Central memory CD4-positive, alpha-beta T cell (primary cell): ENCODE measurements around the gene SDCCAG8.

Source experiments
- DNase-seq: peaks from one replicate; pipeline ENCODE4 v3.0.0; 2022

Gene SDCCAG8

GRCh38 chr1:243341074-243341473, 85.2 kb downstream of the SDCCAG8 start:
- DNase-seq, result no peak

DNA sequence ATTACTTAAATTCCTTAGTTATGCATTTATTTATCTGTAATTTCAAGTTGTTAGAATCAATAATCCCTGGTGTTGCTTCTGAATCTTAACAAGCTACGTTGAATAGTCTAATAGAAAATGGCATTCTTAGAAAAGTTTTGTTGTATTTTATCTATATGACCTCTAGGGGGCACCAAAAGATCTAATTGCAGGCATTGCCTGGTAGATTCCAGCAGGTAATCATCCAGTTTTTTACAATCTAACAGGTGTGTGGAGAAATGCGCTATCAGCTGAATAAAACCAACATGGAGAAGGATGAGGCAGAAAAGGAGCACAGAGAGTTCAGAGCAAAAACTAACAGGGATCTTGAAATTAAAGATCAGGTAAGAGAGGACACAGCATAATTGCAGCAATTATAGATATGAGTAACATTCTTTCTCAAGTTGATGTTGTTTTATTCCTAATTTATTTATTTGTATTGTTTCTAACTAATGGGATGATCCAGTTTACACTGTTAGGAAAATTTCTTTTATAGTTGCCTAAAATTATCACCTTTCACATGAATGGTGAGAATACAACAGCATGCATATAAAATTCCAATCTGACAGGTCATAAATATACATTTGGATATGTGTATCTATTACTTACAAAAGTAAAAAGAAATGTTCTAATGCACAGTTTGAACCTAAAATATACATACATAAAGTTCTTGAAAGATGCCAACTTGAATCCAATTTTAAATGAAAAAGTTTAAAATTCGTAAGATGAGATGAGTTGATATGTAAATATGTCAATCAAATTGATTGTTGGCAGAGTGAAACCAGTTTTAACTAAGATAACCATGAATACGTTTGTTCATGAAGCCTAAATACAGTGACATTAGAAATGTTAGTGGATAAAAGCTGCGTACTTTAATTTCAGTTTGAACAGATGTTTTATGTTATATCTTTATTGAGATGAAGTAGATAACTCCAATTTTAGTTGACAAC, 88.4 kb downstream of the SDCCAG8 start:
- DNase-seq, result peak; percentile 43

DNA sequence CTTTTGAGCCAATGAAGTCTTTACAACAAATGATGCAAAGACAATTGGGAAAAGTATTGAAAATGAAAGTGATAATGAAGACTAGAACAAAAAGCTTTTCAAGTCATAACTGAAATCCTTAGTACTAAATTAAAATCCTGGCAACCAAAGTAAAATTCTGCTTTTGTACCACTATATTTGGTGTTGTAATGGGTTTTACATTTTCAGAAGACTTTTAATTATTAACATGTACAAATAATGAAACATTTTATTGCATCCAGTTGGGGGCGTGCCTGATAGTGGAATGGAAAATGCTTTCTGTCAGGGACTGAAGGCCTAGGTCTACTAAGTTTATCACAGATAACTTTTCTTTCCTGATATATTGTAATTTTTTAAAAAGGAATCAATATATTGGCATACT, 89.4 kb downstream of the SDCCAG8 start:
- DNase-seq, result no peak

GRCh38 chr1:243346016-243346415, 90.2 kb downstream of the SDCCAG8 start:
- no peak for DNase-seq

DNA sequence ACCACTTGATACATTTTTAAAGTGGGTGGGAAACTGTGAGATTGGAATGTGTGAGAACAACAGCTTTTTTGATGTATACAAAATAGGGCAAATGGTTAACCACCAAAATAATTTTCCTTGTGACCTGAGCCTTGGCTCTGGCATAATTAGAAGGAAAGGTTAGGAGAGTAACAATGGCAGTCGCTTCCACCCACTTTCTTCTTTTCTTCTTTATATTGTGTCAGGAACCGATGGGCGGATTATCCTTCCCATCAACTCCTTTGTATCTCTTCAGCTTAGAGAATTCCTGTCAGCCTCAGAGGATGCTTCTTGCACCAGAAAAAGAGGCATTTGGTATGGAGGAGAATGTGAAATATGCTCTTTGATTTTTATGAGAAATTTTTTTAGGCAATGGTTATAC, 90.6 kb downstream of the SDCCAG8 start:
- DNase-seq, result no peak

GRCh38 chr1:243348331-243348730, 92.5 kb downstream of the SDCCAG8 start:
- no peak for DNase-seq

GRCh38 chr1:243349128-243349527, 93.3 kb downstream of the SDCCAG8 start:
- DNase-seq, result no peak

DNA sequence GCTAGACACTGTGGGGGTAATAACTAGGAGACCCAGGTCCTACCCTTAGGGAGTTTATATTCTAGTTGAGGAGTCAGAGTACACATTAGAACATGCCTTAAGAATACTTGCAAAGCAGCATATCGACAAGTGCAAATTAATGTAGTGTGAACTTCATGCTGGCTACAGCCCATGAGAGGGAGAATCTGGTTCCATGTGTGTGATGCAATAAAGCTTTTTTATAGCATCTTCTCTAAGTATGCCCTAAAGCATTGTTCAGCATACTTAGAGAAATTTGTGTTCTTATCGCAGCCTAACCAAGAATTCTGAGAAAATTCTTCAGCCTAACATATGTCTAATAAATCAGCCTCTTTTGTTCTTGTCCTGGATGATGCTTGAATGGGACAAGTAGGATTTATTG, 95.5 kb downstream of the SDCCAG8 start:
- DNase-seq, result no peak

- no peak for DNase-seq
Observed at GRCh38 chr1:243354511-243355153, 98.8 kb downstream of the SDCCAG8 start.

GRCh38 chr1:243363832-243364231, 108.0 kb downstream of the SDCCAG8 start:
- no peak for DNase-seq

- no peak for DNase-seq
Observed at GRCh38 chr1:243364330-243364729, 108.5 kb downstream of the SDCCAG8 start.

- DNase-seq, result no peak
Observed at GRCh38 chr1:243364866-243365265, 109.0 kb downstream of the SDCCAG8 start.

GRCh38 chr1:243367314-243367713, 111.5 kb downstream of the SDCCAG8 start:
- DNase-seq, result no peak

DNA sequence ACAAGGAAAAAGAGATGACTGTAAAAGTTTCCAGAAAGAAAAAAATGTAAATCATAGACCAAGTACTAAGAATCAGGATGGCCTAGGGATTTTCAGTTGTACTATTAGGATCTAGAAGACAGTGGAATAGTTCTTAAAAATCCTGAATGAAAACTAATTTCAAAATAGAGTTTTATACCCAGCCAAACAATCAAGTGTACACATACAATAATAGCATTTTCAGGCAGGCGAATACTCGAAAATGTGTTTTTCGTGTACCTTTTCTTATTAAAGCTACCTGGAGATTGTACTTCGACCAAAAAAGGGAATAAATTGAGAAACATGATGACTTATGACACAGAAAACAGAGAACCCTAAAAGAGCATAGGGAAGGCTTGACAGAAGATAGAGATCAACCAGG, 118.6 kb downstream of the SDCCAG8 start:
- no peak for DNase-seq

GRCh38 chr1:243375596-243375995, 119.8 kb downstream of the SDCCAG8 start:
- DNase-seq, result no peak

GRCh38 chr1:243378669-243379068, 122.8 kb downstream of the SDCCAG8 start:
- DNase-seq, result no peak

DNA sequence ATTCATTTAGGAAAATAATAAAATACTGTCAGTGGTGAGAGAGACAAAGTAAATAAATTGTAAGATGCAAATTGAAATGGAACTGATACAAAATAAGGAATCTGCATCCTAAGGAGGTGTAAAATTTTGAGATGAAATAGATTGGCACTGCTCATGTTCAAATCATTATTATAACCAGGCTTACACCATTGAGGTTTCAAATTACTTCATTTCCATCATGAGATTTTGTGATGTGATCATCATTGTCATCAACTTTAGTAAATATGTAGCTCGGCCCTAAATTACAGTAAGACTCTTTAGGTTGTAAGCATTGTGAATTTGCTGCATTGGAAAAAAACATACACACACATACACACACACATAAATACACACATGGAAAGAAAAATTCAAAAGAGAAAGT, 123.4 kb downstream of the SDCCAG8 start:
- DNase-seq, result no peak

GRCh38 chr1:243379706-243380105, 123.9 kb downstream of the SDCCAG8 start:
- DNase-seq, result no peak

DNA sequence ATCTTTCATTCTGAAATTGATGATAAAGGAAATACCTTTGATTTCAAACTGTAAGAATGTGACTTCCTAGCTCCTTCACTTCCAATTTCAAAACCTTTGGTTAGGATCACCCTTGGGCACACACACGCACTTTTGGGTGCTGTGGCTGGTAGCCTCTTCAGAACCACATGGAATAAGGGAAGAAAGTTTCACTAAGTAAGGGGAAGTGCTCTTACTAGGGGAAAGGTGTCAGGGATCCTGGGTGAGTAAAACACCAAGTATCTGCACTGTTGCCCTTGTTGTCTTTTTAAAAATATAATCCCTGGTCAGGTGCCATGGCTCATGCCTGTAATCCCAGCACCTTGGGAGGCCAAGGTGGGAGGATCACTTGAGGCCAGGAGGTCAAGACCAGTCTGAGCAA, 132.4 kb downstream of the SDCCAG8 start:
- DNase-seq, result no peak

GRCh38 chr1:243390162-243390791, 134.4 kb downstream of the SDCCAG8 start:
- DNase-seq, result no peak

DNA sequence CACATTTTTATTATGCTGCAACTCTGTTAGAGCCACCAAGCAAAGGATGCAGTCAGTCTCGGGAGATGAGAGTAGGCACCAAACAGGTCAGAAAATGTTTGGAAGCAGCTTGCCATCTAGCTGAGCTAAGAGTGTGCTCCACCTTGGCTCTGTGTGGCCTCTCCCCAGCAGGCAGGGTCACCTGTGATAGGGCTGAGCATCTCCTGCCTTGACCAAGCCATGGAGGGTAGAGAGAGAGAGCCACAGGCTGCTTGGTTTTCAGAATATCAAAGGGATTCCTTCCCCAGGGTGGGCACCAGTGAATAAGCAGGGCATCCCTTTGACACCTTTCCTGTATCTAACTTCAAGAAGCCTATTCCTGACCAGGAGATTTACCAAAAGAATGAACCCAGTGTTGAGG, 135.5 kb downstream of the SDCCAG8 start:
- DNase-seq, result no peak

DNA sequence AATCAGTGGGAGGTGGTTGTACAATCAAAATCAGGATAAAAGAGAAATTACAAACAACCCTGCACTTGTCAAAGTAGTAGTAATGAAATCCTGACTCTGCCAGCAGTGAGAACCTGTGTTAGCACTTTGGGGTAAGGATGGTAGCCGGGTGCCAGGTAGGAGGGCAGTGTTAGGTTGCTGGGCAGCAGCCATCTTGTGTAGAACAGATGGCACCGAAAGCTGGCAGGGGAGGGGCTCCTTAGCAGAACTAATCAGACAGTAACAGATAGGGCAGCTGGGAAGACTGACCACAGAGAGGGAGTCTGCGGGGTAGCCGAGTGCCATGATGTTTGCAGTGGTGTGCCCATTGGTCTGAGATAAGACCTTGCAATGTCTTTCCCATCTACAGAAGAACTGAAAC, 137.3 kb downstream of the SDCCAG8 start:
- DNase-seq, result no peak

GRCh38 chr1:243394066-243394465, 138.2 kb downstream of the SDCCAG8 start:
- no peak for DNase-seq
